Stimulated activated CD8-positive, alpha-beta memory T cell treated with anti-CD3 and anti-CD28 coated beads, Interleukin-4, amount 100 ng/mL, for 1 hour (primary cell): Measurements from ENCODE around the gene CTNNA3.
"Not testable (repeated sequence)": the region's sequence is repeated elsewhere in the genome, so short reads cannot be mapped to it uniquely, and the experiment has no call there.

Experiments used
- DNase-seq, 2 donors: peaks; one replicate each; pipeline ENCODE4 v3.0.0-alpha.2; 2020; ENCODE audit warnings: low read depth in 2 of 2, low spot score in 1 of 2

The CTNNA3 gene

GRCh38 chr10:67257427-67258144 is 438.4 kb downstream of the CTNNA3 start:
- DNase-seq: no peak

- DNase-seq: no peak
Observed at GRCh38 chr10:67257018-67257417, 439.0 kb downstream of the CTNNA3 start.

- no peak for DNase-seq
Observed at GRCh38 chr10:67250686-67251085, 445.3 kb downstream of the CTNNA3 start.

GRCh38 chr10:67246066-67246555 is 449.9 kb downstream of the CTNNA3 start:
- DNase-seq: no peak

GRCh38 chr10:67242528-67242927 is 453.5 kb downstream of the CTNNA3 start:
- no peak for DNase-seq

- no peak for DNase-seq
Observed at GRCh38 chr10:67241451-67241850, 454.5 kb downstream of the CTNNA3 start.

GRCh38 chr10:67239864-67240497 is 456.0 kb downstream of the CTNNA3 start:
- no peak for DNase-seq

GRCh38 chr10:67230680-67231500 is 465.1 kb downstream of the CTNNA3 start:
- DNase-seq: not testable (repeated sequence)

- no peak for DNase-seq
Observed at GRCh38 chr10:67225226-67225625, 470.8 kb downstream of the CTNNA3 start.

GRCh38 chr10:67224553-67224952 is 471.4 kb downstream of the CTNNA3 start:
- DNase-seq: no peak

GRCh38 chr10:67222934-67223333 is 473.1 kb downstream of the CTNNA3 start:
- DNase-seq: no peak

GRCh38 chr10:67221939-67222494 is 474.0 kb downstream of the CTNNA3 start:
- DNase-seq: no peak

GRCh38 chr10:67211680-67212079 is 484.3 kb downstream of the CTNNA3 start:
- DNase-seq: no peak

- not testable (repeated sequence) for DNase-seq
Observed at GRCh38 chr10:67207923-67208322, 488.1 kb downstream of the CTNNA3 start.

- no peak for DNase-seq
Observed at GRCh38 chr10:67200913-67201564, 495.0 kb downstream of the CTNNA3 start.

- no peak for DNase-seq
Observed at GRCh38 chr10:67175354-67175753, 520.6 kb downstream of the CTNNA3 start.

GRCh38 chr10:67173787-67174186 is 522.2 kb downstream of the CTNNA3 start:
- no peak for DNase-seq

- DNase-seq: no peak
Observed at GRCh38 chr10:67171970-67172369, 524.0 kb downstream of the CTNNA3 start.

GRCh38 chr10:67156239-67156638 is 539.8 kb downstream of the CTNNA3 start:
- no peak for DNase-seq

- DNase-seq: no peak
Observed at GRCh38 chr10:67151471-67151870, 544.5 kb downstream of the CTNNA3 start.

GRCh38 chr10:67144530-67144929 is 551.5 kb downstream of the CTNNA3 start:
- DNase-seq: no peak
